G401.6 (cell line): ENCODE measurements around the gene SLC25A21.
"Not testable (repeated sequence)": the region's sequence is repeated elsewhere in the genome, so short reads cannot be mapped to it uniquely, and the experiment has no call there.

ENCODE experiments used
- FAIRE-seq: peaks from 2 replicates; lab custom pipeline; 2012; peaks lifted over from hg19 to GRCh38; lab: Jason Lieb, UNC

Gene SLC25A21

DNA sequence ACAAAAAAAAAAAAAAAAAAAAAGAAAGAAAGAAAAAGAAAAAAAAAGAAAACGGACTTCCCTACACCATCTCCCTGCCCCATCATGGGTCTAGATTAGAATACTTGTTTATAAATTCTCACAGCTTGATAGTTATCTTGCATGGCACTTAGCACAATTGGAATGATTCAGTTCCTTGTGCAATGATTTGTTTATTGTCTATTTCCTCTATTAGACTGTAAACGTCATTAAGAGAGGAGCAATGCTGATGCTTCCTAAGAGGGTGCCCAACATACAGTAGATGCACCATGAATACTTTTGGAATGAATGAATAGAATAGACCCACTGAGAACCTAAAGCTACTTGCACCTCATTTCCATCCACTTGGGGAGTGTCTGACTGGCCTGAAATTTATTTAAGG is 469.9 kb downstream of the SLC25A21 start:
- no peak for FAIRE-seq

DNA sequence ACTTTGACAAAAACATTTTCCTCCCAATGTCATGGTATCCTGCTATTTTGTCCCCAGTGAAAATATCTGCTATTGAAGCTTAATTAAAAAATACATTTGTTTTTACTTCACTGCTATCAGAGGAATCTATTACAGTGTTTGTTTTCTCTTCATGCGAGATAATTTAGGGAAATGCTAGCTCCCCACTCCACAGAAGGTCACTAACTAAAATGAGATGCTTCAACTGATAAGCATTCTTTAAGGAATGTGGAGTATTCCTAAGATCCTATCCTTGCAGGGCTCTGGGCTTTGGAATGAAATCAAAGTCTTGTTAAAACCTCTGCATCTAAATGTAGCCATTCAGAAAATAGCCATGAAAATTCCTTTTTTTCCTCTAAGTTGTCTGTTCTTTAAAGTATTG is 471.3 kb downstream of the SLC25A21 start:
- no peak for FAIRE-seq

DNA sequence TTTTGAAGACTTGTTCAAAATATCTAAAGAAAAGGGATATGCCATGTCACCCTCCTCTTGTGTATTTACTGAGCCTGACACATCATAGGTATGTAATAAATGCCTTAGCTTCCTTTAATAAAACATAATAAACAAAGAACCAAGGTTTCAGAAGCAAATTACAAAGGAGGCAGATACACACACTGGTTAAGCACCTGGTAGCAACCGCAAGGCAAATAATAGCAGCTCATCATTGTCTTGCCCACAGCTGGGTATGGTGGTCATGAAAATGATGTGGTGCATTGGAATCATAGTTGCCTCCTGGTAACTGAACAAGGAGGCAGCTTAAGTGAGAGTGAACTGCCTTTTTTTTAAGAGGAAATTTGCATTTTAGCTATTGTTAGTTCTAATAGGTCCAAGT is 471.8 kb downstream of the SLC25A21 start:
- FAIRE-seq, result no peak

DNA sequence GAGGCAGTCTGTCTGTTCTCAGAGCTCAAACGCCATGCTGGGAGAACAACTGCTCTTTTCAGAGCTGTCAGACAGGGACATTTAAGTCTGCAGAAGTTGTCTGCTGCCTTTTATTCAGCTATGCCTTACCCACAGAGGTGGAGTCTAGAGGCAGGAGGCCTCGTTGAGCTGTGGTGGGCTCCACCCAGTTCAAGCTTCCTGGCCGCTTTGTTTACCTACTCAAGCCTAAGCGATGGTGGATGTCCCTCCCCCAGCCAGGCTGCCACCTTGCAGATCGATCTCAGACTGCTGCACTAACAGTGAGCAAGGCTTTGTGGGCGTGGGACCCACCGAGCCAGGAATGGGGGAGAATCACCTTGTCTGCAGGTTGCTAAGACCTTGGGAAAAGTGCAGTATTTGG is 473.0 kb downstream of the SLC25A21 start:
- not testable (repeated sequence) for FAIRE-seq

DNA sequence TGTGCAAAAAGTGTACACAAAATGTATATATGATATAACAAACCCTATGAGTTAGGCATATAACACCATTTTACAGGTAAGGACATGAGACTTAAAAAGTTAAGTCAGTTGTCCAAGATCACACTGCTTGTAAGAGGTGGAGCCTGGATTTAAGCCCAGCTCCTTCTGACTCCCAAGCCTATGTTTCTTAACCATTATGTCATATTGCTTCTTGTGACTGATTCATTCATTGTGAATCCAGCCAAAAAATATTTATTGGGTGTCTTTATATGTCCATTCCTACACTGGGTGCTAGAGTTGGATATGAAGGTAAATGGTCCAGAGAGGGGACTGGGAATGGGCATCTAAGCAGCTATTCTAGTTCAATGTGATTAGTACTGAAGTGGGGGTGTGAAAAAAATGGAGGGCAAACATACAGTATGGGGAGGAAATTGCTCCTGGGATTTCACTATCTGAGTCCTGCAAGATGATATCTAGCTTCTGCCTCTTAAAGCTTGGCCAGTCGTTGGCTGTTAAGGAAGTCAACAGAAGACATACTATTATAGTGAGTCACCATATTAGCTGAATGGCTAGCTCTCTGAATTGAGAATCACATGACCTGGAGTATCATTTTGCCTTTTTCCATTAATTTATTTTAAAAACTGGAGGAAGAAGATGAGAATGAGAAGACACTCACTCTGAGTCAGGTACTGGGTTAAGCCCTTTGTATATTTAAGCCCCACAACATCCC is 481.9 kb downstream of the SLC25A21 start:
- no peak for FAIRE-seq

DNA sequence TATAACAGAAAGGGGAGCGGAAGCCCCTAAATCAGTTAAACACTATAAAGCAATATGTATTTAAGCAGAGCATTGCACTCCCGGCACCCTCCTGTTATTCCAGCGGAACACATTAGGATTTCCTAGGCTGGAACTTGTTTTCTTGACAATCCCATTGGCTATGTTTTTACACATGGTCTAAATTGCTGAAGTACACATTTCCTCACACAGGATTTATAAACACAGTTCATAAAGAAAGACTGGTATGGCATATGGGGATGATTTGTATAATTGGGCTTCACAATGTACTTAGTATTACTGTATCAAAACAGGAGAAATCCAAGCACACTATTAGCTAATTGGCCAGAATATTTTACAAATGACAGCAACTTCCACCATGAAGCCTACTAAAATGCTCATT is 487.5 kb downstream of the SLC25A21 start:
- no peak for FAIRE-seq

DNA sequence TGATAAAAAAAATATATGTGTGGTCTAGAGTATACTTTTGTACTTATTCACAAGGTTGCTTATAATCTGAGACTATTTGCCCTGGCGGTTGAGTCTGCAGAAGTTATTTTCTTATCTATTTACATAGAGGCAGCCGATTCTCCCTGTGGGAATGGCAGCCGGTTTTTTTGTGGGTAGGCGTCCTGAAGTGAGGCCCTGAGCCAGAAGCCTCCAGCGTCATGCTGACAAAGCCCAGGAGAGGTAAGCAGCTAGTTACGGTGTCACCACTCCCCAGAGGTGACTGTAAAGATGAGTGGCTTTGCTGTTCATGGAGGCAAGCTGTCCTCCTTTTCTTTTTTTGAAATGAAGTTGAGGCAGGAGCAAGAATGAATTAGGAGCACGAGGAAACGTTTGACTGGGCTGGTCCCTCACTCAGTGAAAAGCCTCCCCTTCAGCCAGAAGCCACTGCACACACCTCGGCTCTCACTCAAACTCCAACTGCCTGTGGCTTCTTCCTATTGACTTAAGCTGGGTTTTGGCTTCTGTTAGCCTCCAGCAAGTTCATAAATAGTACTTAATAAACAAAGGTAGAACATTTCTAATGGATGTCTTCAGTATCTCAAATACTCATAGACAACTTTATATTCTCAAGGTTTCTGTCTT is 489.2 kb downstream of the SLC25A21 start:
- no peak for FAIRE-seq

DNA sequence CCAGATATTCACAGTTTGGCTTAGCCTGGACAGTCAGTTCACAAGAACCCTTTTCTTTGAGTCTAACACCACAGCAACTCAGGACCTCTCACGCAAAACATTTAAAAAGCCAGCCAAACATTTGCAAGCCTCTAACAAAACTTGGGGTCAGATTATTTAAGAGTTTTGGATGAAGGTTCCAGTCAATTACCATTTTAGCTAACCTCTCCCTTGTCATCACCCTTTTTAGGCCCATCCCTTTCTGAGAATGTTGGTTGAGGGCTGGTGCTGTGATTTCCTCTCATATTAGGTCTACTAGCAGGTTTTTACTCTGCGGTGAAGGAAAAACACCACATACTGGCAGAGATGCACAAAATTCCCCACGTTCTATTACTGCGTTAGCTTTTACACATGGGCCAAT is 490.1 kb downstream of the SLC25A21 start:
- FAIRE-seq, result no peak

DNA sequence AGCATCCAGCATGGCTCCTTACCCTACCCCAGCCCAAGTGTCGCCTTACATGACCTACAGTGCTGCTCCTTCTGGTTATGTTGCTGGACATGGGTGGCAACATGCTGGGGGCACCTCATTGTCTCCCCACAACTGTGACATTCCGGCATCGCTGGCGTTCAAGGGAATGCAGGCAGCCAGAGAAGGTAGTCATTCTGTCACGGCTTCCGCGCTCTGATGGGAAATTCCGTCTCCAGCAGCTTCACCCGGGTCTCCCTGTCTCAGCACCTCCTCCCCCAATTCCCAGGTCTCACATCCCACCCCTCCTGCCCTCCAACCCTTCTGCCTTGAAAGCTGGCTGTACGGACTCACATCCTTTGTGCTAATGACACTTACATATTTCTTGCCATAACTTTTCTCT is 496.2 kb downstream of the SLC25A21 start:
- FAIRE-seq, result no peak

DNA sequence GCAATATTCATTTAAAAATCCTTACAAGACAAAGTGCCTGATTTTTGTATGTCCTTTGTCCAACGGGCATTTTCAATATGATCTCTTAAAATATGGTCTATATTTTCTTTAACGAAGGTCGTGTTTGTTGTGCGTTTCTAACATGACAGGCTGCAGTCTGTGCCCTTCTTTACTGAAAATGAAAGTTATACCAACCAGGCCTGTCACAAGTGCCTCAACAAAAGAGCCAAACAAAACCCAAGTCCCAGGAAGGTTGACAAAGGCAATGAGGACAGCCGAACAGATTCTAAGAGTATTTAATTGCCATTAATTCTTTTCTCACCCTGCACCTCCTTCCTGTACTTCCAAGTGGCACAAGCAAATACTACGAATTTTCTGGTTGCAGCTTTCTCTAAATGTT is 496.8 kb downstream of the SLC25A21 start:
- FAIRE-seq, result no peak

DNA sequence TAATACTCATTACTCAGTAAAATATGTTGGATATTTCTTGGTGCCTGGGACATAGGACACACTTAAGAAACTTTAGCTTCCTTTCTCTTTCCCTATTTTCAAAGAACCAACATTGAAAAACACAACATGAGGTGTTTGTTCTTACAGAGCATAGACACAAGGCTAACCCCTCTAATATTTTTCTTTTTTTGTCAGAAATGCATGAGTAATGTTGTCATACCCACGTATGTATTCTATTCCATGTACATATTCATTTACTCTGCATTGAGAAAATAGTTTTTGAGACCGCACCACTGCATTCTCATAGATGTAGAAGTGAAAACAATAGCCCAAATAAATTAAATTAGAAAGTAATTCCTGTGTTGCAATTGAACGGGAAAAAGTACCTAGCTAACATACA is 497.7 kb downstream of the SLC25A21 start:
- FAIRE-seq, result no peak

DNA sequence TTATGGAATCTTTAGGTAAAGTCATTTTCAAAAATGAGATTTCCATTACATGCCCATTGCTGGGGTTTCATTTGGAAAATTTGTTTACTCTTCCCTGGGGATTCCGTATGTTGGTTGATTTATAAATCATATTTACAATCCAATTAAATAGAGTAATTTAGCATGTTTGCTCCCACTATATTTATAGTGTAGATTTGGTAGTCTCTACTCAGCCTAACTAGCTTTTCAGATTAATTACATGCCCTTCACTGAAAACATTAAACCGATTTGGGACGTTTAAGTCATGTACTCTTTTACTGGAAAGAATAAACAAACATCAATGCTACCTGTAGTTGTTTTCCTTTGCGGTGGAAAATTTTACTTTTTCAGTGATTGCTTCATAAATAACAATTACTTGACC is 500.3 kb downstream of the SLC25A21 start:
- FAIRE-seq, result no peak

DNA sequence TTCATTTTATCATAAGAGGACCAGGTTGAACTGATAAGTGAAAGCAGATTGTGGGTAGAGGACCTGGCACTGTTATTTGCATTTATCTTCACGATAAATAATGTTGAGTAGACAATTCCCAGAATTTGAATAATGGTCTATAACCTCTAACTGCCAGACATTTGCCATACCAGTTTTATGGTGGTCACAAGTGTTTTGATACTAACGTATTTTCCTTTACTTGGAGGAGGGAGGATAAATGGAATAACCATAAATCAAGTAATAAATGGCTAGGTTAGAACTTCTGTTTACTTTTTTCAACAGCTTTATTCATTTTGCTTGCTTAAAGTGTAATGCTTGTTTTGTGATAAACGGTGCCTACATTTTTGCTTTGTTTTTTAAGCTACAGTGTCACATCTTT is 501.3 kb downstream of the SLC25A21 start:
- no peak for FAIRE-seq

DNA sequence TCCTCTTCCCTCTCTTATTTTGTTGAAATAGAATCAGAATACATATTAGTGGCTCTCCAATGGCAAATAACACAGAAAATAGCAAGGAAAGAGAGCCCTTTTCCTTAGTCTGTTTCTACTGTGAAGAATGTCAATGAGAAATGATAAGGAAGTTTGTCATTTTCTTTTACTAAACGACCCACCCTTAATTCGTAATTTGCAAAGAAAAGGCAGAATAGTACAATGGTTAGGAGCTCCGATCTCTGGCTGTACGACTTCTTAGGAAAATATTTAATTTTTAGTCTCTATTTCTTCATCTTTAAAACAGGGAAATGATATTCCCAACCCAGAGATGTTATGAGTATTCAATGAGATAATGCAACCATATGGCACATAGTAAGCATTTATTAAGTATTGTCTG is 504.7 kb downstream of the SLC25A21 start:
- FAIRE-seq, result no peak

DNA sequence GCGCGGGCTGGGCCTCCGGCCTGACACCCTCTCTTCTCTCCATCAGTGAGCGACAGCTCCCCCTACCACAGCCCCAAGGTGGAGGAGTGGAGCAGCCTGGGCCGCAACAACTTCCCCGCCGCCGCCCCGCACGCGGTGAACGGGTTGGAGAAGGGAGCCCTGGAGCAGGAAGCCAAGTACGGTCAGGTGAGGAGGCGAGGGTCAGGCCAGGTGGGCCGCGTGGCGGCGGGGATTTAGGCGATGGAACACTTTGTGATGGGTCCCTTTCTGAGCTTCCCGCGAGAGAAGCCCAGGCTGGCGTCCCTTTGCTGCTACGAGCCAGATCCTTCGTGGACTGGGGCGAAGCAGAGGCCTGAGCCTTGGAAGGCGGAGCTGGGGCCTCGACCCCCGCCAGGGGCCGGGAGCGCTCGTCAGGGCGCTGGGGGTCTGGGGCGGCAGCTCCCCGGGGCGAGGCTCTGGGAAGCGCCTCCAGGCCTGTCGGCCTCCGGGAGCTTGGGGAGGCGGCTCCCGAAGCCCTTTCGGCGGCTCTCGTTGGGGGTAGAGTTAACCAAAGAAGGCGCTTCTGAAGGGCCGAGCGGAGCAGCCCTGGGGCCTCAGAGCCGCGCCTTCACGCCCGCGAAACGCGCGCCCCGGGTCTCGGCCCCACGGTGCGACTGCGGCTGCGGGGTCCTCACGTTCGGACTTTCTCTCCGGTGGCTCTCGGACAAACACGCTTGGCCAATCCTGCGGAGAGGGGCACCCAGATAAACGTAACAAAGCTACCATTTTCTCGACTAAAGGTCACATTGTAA is 505.8 kb downstream of the SLC25A21 start:
- FAIRE-seq, result no peak

DNA sequence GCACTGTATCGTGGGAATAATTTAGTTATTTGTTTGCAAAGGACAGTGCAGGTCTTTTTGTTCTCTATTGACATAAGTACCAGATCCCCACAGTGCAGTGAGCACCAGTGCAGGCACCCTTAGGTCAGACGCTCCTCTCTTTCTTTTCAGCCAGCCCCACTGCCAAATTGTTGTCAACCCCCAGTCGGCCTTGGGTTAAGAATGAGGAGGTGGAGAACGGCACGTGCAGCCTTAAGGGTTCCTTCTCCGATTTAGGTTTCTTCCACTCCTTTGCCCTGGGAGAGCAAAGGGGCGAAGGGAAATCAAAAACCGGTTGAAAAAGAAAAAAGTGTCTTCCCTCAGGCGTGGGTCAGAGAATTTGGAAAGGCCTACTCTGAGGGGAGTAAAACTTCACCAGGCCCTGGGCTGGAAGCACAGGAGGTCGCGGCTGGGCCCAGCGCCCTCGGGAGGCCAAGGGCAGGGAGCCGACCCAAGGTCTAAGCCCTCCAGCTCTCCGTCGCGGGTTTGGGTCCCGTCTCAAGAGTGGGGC is 506.5 kb downstream of the SLC25A21 start:
- FAIRE-seq, result no peak

DNA sequence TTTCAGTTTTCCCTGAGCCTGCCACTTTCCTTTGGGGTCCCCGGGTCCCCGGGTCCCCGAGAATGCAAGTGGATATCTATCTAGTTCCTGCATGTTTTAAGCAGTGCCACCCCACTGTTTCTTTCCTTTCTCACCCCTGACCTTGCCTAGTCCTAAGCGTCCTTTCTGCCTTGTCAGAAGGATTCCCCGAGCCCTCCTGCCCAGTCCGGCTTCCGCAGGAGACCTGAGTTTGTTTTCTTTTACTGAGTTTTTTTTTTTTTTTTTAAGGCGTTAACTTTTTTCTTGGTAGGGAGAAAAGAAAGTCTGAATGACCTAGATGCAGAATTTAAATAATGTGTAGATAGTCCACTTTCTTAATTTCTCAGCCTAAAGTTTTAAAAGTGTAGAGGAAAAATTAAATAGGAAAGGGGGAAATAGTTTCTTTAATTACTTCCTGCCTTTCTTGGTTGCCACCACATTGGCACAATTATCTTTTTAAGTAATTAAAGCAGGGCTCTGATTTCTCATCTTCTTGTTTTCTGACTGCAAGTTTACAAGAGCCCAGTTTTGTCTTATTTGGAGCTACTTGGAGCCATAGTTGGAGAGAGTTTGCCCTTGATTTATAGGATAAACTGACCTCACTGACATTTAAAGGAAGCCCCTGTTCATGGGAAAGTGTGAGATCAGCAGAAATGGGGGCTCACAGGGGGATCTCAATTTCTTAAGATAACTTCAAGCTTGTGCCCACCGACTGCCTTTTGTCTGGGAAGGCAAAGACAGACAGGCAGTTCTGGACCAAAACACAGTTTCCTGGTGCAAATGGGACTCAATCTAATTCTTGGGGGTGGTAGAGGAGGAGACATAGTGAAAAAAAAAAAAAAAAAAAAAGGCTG is 507.8 kb downstream of the SLC25A21 start:
- no peak for FAIRE-seq

DNA sequence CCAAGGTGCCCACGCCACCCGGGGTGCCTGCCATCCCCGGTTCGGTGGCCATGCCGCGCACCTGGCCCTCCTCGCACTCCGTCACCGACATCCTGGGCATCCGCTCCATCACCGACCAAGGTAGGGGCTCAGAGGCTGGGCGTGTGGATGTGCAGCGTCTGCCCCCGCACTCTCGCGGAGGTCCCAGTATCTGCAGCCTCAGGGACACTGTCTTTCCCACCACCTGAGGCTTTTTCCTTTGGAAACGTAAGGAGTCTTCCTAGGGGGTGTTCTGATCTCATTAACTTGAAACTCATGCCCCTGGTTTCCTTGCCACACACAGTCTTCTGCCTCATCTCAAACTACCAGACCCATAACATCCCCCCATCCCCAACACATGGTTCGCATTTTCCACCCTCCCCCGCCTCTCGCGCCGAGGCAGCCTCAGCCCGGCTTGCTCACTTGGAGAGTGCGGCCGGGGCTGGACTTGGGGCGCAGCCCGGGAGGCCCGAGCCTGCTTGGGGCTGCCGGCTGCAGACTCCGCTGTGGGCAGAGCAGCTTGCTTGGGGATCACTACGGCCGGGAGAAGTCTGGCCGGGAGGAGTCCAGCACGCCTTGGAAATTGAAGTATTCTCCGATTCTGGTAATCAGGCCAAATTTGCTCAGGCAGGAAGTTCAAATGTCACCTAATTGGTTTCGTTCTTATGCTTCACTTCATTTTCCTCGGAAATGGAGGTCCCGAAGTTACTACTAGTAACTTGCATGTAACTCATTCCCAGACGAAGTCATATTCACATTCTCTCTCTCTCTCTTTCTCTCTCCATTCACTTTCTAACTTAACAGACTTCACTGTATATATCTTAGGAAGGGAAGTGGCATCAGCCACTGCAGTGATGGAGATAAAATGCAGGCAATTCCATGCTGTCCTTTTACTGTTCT is 508.7 kb downstream of the SLC25A21 start:
- FAIRE-seq, result no peak

DNA sequence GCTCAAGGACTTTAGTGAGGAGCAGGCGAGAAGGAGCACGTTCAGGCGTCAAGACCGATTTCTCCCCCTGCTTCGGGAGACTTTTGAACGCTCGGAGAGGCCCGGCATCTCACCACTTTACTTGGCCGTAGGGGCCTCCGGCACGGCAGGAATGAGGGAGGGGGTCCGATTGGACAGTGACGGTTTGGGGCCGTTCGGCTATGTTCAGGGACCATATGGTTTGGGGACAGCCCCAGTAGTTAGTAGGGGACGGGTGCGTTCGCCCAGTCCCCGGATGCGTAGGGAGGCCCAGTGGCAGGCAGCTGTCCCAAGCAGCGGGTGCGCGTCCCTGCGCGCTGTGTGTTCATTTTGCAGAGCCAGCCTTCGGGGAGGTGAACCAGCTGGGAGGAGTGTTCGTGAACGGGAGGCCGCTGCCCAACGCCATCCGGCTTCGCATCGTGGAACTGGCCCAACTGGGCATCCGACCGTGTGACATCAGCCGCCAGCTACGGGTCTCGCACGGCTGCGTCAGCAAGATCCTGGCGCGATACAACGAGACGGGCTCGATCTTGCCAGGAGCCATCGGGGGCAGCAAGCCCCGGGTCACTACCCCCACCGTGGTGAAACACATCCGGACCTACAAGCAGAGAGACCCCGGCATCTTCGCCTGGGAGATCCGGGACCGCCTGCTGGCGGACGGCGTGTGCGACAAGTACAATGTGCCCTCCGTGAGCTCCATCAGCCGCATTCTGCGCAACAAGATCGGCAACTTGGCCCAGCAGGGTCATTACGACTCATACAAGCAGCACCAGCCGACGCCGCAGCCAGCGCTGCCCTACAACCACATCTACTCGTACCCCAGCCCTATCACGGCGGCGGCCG is 509.6 kb downstream of the SLC25A21 start:
- no peak for FAIRE-seq

DNA sequence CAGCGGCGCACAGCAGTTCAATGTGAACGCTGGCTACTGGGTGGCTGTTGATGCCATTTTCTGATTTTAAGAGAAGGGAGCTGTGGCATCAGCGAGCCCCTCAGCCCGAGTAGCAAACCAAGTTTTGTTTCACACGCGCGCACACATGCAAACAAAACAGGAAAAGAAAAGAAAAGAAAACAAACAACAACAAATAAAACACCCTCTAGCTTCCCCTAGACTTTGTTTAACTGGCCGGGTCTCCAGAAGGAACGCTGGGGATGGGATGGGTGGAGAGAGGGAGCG is 510.2 kb downstream of the SLC25A21 start:
- FAIRE-seq, result no peak
